Natural killer cell (primary cell): ENCODE measurements around the gene DEAF1. TPM values are rescaled to one million over a fixed set of nuclear protein-coding genes. Genes with fewer than 3 reads are reported as not detected.
"Not testable (repeated sequence)": the region's sequence is repeated elsewhere in the genome, so short reads cannot be mapped to it uniquely, and the experiment has no call there.

ENCODE experiments used
- ATAC-seq, 3 donors: fragments of 150-1000 bp in 2 of 3; fragments of 200-7000 bp in 1 of 3; cut with Tn5 transposase; 1 replicate in 1 of 3; 2 replicates in 2 of 3; pipeline ENCODE4 v1.10.0; 2021; ENCODE audit warnings: mild to moderate bottlenecking in 2 of 3, moderate library complexity in 2 of 3
- DNase-seq, 2 donors: peaks; one replicate each; pipeline versions ENCODE4 v3.0.0 to v3.0.0-alpha.2; 2013 to 2021; ENCODE audit warnings: mixed read lengths in 1 of 2
- H3K27ac ChIP-seq: one replicate; pipeline ENCODE4 v1.5.1; 2013; ENCODE audit warnings: mild to moderate bottlenecking, low read length
- H3K27me3 ChIP-seq: one replicate; pipeline ENCODE4 v1.6.1; 2013; ENCODE audit warnings: low read length; ENCODE audit not compliant: control insufficient read depth, insufficient read depth
- H3K36me3 ChIP-seq: one replicate; pipeline ENCODE4 v1.6.1; 2013; ENCODE audit warnings: low read length; ENCODE audit not compliant: control insufficient read depth, insufficient read depth
- H3K4me1 ChIP-seq: one replicate; pipeline ENCODE4 v1.6.1; 2013; ENCODE audit warnings: low read length; ENCODE audit not compliant: control insufficient read depth, insufficient read depth
- H3K4me3 ChIP-seq: one replicate; pipeline ENCODE4 v1.5.1; 2013; ENCODE audit warnings: low read length
- H3K9me3 ChIP-seq: one replicate; pipeline ENCODE4 v1.6.1; 2013; ENCODE audit warnings: low read length; ENCODE audit not compliant: control insufficient read depth, insufficient read depth
- H3K27ac Mint-ChIP-seq, 2 donors: one replicate each; pipeline ENCODE4 v1.8.0; 2022; ENCODE audit warnings: mild to moderate bottlenecking in 2 of 2, mixed read lengths in 2 of 2, moderate library complexity in 1 of 2
- H3K27me3 Mint-ChIP-seq, 2 donors: one replicate each; pipeline ENCODE4 v1.8.0; 2022; ENCODE audit warnings: low read depth in 2 of 2, mixed read lengths in 2 of 2
- H3K36me3 Mint-ChIP-seq: one replicate; pipeline ENCODE4 v1.8.0; 2022; ENCODE audit warnings: mixed read lengths
- H3K4me1 Mint-ChIP-seq, 2 donors: one replicate each; pipeline ENCODE4 v1.8.0; 2022; ENCODE audit warnings: mixed read lengths in 2 of 2
- H3K4me3 Mint-ChIP-seq: one replicate; pipeline ENCODE4 v1.8.0; 2022; ENCODE audit warnings: mild to moderate bottlenecking, moderate library complexity, mixed read lengths
- H3K9me3 Mint-ChIP-seq, 2 donors: one replicate each; pipeline ENCODE4 v1.8.0; 2022; ENCODE audit warnings: mixed read lengths in 2 of 2
- WGBS: methylation state at CpG from one replicate; pipeline ENCODE4 v1.1.7; 2013; ENCODE audit warnings: missing lambda C conversion rate; ENCODE audit not compliant: insufficient coverage; 5-methylcytosine and 5-hydroxymethylcytosine counted together
- intact Hi-C: fragments of 100-400 bp; cut with micrococcal nuclease; formaldehyde crosslinking; loops from one replicate; pipeline ENCODE4 v1.14.2; 2022
- total RNA-seq, 4 donors: library from RNA; stranded (reverse); fragments of 120-200 nt in 1 of 4; gene quantifications; one replicate each; pipeline versions ENCODE4 v1.2.3 to v1.2.4, GENCODE V29; 2013 to 2022
- TF ChIP-seq, protein P1 (sequence below): fragments of 200-600 bp; IDR thresholded peaks from one replicate; pipeline ENCODE4 v1.8.0; 2022; ENCODE audit warnings: antibody characterized with exemption

Gene DEAF1
- total RNA-seq, 3 donors from 2014 or later (not counting 1 experiment from before 2014, with no cell fraction given) = 25.9 to 26.9 (median 26.8) TPM

DNA sequence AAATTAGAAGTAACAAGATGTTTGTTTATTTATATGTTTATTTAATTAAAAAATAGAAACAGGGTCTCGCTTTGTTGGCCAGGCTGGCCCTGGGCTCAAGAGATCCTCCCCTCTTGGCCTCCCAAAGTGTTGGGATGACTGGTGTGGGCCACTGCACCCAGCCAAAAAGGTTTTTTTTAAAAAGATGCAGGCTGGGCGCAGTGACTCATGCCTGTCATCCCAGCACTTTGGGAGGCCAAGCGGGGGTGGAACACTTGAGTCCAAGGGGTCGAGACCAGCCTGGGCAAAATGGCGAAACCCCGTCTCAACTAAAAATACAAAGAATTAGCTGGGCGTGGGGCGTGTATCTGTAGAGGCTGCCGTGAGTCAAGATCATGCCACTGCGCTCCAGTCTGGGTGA, 44.5 kb downstream of the DEAF1 start:
- Mint-ChIP-seq H3K4me1 (no peaks in the 10 kb centered on the region), H3K36me3 (no peaks in the 10 kb centered on the region), H3K27ac (no peak overlapping the region), H3K9me3 (no peaks in the 10 kb centered on the region), H3K4me3 (no peak overlapping the region), H3K27me3 (no peaks in the 10 kb centered on the region)
- Histone ChIP-seq H3K27ac (no peak overlapping the region), H3K9me3 (no peaks in the 10 kb centered on the region), H3K36me3 (peaks cover 6% of the 10 kb centered on the region), H3K4me1 (no peaks in the 10 kb centered on the region), H3K27me3 (no peaks in the 10 kb centered on the region), H3K4me3 (no peak overlapping the region)
- DNase-seq (no peak), ATAC-seq (no peak)
- intact Hi-C loops = loop anchor here (10.0 kb wide), 1 partner anchor 74 kb away; no protein-coding TSS in a partner anchor
- TF ChIP-seq, protein P1, sequence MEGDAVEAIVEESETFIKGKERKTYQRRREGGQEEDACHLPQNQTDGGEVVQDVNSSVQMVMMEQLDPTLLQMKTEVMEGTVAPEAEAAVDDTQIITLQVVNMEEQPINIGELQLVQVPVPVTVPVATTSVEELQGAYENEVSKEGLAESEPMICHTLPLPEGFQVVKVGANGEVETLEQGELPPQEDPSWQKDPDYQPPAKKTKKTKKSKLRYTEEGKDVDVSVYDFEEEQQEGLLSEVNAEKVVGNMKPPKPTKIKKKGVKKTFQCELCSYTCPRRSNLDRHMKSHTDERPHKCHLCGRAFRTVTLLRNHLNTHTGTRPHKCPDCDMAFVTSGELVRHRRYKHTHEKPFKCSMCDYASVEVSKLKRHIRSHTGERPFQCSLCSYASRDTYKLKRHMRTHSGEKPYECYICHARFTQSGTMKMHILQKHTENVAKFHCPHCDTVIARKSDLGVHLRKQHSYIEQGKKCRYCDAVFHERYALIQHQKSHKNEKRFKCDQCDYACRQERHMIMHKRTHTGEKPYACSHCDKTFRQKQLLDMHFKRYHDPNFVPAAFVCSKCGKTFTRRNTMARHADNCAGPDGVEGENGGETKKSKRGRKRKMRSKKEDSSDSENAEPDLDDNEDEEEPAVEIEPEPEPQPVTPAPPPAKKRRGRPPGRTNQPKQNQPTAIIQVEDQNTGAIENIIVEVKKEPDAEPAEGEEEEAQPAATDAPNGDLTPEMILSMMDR = no peak
- 94% methylated on average over 10 of the region's 10 CpGs for WGBS

DNA sequence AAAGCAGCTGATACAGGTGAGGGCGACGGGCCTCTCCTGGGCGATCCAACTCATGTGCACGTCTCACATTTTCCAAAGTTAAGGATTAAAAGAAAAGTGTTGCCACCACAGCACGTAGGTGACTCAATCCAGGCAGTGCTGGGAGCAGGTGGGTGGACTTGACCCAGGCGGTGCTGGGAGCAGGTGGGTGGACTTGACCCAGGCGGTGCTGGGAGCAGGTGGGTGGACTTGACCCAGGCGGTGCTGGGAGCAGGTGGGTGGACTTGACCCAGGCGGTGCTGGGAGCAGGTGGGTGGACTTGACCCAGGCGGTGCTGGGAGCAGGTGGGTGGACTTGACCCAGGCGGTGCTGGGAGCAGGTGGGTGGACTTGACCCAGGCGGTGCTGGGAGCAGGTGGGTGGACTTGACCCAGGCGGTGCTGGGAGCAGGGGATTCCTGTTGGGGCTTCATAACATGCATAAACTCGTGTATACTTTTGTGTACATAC, 47.3 kb downstream of the DEAF1 start:
- H3K9me3 Mint-ChIP-seq, H3K27ac ChIP-seq, H3K27me3 Mint-ChIP-seq, H3K4me1 Mint-ChIP-seq, intact Hi-C loops, H3K4me1 ChIP-seq, H3K27ac Mint-ChIP-seq, H3K27me3 ChIP-seq, H3K4me3 Mint-ChIP-seq, H3K36me3 ChIP-seq, H3K9me3 ChIP-seq, ATAC-seq, DNase-seq, H3K36me3 Mint-ChIP-seq, H3K4me3 ChIP-seq: not testable (repeated sequence)
- 98% methylated on average over 7 of the region's 14 CpGs for WGBS

DNA sequence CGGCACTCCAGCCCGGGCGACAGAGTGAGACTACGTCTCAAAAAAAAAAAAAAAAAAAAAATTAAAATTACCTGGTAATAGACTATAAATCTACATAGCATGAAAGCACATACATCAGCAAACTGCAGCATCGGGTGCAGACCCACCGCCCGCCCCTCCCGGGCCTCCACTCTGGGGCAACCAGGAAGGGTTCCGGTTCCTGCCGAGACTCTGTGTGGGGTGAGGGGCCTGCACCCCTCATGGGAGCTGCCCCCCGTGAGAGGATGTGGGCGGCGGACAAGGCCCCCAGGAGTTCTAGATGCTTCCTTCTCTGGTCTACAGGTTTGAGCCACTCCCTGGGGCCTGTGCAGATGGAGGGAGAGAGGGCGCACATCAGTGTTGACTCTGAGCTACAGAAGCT, 48.8 kb downstream of the DEAF1 start:
- no peaks in the 10 kb centered on the region for H3K36me3 Mint-ChIP-seq
- 65% methylated on average over 11 of the region's 14 CpGs for WGBS
- TF ChIP-seq, protein P1 = no peak

DNA sequence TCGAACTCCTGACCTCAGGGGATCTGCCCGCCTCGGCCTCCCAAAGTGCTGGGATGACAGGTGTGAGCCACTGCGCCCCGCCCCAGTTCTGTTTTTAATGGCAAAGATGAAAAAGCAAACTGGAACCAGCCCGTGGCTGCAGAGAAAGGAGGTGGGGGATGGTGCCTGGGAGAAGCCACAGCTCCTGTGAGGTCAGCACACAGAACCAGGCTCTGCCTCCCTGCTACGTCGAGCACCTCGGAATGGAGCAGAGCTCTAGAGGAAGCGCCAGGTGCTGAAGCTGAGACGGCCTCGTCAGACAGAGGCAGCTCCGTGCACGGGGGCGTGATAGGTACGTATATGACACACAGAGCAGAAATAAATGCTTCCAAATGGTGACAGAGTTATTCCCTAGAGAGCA, 49.5 kb downstream of the DEAF1 start:
- Mint-ChIP-seq H3K9me3 (no peaks in the 10 kb centered on the region), H3K4me3 (no peak overlapping the region), H3K36me3 (no peaks in the 10 kb centered on the region), H3K27me3 (peaks cover 0 to 3% of the 10 kb centered on the region in 2 donors), H3K27ac (no peak overlapping the region), H3K4me1 (peaks cover 1 to 8% of the 10 kb centered on the region in 2 donors)
- Histone ChIP-seq H3K27ac (no peak overlapping the region), H3K36me3 (peaks cover 8% of the 10 kb centered on the region), H3K9me3 (peaks cover 4% of the 10 kb centered on the region), H3K4me3 (no peak overlapping the region), H3K27me3 (no peaks in the 10 kb centered on the region), H3K4me1 (peaks cover 8% of the 10 kb centered on the region)
- WGBS = 87% methylated on average over 16 of the region's 16 CpGs
- TF ChIP-seq, protein P1 = no peak
- no peak for DNase-seq
- no peak for ATAC-seq
- intact Hi-C loops = no loop called here

More for the DNA sequence above, 48.8 kb downstream of the DEAF1 start:
- H3K9me3 Mint-ChIP-seq = no peaks in the 10 kb centered on the region
- peaks cover 8% of the 10 kb centered on the region for H3K36me3 ChIP-seq
- H3K4me1 Mint-ChIP-seq = peaks cover 0 to 5% of the 10 kb centered on the region in 2 donors
- H3K27ac Mint-ChIP-seq = no peak overlapping the region
- H3K4me3 Mint-ChIP-seq = no peak overlapping the region
- peaks cover 3% of the 10 kb centered on the region for H3K4me1 ChIP-seq
- no peaks in the 10 kb centered on the region for H3K27me3 ChIP-seq
- ATAC-seq (no peak), DNase-seq (no peak)
- intact Hi-C loops = no loop called here
- H3K27me3 Mint-ChIP-seq = no peaks in the 10 kb centered on the region
- H3K9me3 ChIP-seq = peaks cover 4% of the 10 kb centered on the region
- H3K4me3 ChIP-seq = no peak overlapping the region
- no peak overlapping the region for H3K27ac ChIP-seq
